Measurements from ENCODE around the gene PSTPIP2.
"Not testable (repeated sequence)": the region's sequence is repeated elsewhere in the genome, so short reads cannot be mapped to it uniquely, and the experiment has no call there.

PSTPIP2 gene

DNA sequence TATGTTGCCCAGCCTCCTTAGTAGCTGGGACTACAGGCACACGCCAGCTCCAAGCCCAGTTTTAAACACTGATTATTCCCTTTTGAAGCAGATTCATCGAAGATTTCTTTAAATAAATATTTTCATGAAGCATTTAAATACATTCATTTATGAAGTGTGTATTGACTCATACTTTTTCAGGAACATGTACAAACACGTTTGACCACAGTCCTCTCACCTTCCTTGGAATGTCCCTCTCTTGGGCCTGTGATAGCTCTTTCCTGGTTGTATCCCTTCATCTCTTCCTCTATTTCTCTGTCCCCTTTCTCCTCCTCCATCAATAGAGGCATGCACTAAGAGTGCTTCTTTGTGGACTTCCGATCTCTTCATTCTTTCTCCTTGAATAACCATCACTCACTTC lies 2.5 kb downstream of the PSTPIP2 start:
- no peak for DNase-seq

DNA sequence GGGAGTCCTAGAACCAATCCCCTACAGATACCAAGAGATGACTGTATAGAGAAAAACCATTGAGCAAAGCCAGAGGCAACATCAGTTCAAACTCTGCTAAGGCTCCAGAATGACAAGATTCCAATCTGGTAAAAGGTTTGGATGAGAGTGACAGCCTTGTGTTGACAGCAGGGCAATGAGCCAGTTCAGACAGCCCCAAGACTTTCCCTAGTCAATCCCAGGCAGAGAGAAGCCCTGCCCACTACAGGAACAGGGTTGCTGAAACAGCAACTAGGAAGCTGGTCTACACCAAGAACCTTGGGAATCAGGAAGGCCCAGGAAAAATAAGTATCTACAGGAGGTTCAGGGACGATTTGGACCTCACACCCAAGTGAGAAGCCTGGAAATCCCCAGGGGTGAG lies 3.3 kb downstream of the PSTPIP2 start:
- no peak for DNase-seq

DNA sequence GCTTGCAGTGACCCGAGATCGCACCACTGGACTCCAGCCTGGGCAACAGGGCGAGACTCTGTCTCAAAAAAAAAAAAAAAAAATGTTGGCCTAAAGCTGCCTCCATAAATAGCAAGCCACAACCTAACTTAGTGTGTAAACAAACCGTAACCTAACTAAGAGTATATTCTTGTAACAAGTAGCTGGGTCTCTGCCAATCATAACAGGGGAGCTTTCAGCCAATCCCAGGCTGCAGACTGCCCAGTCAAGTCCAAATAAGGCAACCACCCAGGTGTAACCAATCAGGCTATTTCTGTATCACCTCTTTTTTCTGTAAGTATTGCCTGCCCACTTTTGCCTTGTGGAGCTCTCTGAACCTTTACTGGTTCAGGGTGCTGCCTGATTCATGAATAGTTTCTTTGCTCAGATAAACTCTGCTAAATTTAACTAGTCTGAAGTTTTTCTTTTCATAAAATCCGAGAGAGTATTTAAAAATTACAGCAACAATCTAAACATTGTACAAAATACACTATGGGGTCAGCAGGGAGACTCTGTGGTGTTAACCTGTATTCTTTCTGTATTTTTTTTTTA lies 4.5 kb downstream of the PSTPIP2 start:
- no peak for DNase-seq

DNA sequence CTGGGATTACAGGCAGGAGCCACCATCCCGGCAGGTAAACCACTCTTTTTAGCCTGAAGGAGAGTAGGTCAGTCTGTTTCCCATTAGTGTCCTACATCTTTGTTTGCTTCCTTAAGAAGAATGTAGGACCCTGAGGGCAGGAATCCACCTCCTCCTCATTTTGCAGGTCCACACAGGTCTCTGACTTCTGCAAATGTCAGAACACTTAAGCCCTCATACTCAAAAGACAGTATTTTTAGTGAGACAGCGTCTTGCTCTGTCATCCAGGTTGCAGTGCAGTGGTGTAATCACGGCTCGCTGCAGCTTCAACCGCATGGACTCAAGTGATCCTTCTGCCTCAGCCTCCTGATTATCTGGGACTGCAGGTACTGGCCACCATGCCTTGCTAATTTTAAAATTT lies 9.3 kb downstream of the PSTPIP2 start:
- DNase-seq: no peak

DNA sequence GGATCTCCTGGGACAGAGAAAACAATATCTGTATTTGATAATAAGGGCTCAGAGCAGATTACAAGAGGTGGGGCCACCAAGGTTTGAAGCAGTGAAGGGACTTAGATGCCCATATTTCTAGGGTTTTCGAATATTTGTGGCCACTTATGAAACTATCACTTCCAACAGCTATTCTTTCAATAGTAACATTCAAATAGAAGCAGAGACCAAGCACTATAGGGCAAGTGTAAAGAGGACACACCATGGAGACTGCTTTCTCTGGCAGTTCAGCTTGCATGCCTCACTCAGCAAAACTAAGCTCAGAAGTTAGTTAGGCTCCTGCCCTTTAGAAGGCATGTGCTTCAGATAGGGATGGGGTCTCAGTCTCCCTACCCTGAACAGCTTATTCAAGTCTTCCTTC lies 10.3 kb downstream of the PSTPIP2 start:
- DNase-seq: no peak

DNA sequence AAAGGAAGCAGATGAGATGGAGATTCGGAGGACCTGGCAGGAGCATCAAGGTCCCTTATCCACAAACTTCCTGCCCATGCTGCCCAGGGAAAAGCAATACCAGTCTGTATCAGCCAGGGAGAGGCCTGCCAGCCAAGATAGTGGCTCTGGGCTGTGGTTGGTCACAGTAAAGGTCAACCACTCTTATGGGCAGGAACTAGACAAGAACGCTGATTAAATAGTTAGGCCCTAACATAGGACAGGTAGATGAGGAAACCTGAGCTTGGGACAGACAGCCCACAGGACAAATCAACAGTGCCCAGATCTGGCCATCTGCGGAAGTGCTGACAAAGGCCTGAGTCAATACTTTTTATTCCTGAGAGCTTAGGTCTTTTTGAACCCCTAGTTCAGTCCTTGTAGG lies 10.7 kb downstream of the PSTPIP2 start:
- no peak for DNase-seq

DNA sequence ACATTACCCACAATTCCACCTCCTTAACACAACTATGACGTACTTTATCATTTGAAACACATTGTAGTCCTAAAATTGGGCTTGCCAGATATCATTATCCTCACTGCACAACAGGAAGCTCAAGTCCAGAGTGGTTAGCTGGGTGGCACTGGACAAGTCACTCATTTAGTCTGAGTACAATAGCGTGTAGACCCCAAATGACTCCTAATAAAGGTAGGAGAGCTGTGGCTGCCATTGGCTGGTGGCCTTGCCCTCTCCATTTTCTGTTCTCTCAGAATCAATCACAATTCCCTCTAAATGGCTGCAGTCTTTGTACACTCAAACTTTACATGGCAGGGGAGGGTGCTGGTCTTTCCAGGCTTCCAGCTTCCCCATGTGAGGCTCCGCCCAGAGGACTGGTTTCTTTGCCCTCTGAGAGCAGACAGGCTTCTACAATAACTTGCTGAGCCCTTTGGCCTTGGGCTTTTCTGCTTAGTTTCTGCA lies 11.7 kb downstream of the PSTPIP2 start:
- DNase-seq: no peak

DNA sequence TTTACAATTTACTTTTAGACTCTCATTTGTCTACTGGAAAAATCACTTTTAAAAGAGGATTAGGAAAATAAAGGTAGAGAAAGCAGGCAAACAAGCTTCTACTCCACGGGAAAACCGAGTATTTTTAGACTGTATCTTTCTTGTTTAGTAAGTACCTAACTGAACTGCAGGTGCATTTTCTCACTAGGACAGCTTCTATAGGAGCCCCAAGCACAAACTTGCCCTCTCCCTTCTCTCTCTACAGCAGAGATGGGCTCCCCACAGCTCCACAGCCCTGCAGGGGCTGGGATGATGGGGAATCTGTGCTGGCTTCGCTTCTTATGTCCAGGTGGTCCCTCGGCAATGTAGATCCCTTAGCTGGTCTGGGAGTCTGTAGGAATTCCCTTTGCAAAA lies 16.2 kb downstream of the PSTPIP2 start:
- no peak for DNase-seq

DNA sequence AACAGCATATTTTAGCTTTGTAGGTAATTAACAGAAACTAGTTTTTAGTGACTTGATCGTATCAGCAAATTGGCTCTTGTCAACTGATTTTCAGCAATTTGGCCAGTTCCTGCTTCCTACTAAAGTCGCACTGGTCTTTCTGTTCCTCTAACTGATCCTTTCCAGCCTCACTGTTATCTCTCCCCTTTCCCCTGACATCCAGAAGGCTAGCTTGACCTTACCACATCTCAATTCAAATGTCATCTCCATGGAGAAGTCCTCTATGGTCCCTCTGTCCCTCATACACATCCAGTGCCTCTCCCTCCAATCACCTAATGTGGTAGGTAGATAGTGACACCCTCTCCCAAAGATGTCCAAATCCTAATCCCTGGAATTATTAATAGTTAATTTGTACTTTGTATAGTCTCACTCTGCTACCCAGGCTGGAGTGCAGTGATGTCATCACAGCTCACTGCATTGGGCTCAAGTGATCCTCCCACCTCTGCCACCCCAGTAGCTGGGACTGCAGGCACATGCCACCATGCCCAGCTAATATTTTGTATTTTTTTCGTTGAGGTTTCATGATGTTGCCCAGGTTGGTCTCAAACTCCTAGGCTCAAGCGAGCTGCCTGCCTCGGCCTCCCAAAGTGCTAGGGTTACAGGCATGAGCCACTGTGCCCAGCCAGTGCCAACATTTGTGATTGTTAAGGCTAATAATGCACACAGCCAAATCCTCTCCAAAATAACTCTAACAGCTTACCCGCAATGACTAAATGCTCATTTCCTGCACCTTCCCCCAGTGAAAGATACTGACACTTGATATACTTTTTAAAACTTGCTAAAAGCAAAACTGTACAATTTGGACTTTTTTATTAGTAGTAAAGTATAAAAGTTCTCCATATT lies 16.9 kb downstream of the PSTPIP2 start:
- DNase-seq: no peak

DNA sequence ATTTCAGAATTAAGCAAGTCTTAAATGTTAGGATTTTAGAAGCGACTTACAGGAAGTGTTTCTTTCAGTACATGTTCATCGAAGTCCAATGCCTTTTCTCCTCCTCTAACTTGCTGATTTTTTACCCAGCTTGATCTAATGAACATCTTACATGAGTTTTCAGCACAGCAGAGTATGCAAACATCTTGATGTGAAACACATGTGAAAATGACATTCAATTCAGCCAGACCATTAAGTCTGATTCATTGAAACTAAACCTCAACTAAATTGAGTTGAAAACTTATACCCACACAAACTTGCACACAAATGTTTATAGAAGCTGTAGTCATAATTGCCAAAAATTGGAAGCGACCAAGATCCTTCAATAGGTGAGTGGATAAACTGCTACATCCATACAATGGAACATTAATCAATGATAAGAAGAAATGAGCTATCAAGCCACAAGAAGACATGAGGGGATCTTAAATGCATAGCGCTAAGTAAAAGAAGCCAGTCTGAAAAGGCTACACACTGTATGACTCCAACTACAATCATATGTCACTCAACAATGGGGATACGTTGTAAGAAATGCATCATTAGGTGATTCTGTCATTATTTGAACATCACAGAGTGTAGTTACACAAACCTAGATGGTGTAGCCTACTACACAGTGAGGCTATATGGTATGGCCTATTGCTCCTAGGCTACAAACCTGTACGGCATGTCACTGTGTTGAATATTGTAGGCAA lies 18.5 kb downstream of the PSTPIP2 start:
- no peak for DNase-seq

DNA sequence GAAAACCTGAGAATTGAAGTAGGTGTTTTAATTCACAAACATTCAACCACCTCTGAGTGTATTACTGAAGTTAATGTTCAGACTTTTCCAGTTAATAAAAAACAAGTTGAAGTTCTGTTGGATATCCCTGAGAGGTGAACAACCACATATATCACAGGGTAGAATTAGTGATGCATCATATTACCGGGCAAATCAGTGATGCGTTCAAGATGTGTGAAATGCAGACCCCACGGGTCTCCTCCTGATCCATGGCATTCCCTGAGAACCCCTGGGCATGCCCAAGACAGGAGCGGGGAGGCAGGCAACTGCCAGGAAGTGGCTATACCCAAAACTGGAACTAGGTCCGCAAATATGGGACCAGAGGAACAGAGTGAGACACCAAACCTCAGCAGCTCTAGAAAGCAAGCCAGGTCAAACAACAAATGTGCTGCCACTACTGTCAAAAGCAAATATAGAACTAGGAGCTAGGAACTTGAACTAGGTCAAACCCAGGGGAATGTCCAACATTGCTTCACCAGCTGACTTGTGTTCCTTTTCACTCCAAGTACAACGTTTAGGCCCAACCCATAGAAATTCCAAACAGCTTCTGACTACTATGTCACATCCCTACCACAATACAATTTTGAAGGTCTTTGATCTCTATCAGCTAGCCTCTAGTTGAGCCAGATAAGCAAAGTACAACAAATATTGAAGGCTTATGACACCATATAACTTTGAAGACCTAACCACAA lies 20.2 kb downstream of the PSTPIP2 start:
- no peak for DNase-seq

DNA sequence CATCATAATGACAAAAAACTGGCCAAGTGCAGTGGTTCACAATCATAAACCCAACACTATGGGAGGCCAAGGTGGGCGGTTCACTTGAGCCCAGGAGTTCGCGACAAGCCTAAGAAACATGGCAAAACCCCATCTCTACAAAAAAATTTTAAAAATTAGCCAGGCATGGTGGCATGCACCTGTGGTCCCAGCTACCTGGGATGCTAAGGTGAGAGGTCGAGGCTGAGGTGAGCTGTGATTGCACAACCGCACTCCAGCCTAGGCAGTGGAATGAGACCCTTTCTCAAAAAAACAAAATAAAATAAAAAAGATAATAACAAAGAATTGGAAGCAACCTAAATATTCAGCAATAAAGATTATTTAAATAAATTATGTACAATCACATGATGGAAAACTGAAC lies 21.8 kb downstream of the PSTPIP2 start:
- no peak for DNase-seq

DNA sequence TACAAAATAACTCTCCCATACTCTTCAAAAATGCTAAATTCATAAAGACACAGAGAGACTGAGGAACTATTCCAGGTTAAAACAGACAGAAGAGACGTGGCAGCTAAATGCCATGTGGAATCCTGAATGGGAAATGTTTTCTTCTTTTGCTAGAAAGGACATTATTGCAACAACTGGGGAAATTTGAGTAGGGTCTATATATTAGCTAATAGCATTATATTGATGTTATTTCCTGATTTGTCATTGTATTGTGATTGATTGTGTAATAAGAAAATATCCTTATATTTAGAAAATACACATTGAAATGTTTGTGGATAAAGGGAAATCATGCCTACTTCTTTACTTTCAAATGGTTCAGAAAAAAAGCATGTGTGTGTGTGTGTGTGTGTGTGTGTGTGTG lies 23.4 kb downstream of the PSTPIP2 start:
- DNase-seq: no peak

DNA sequence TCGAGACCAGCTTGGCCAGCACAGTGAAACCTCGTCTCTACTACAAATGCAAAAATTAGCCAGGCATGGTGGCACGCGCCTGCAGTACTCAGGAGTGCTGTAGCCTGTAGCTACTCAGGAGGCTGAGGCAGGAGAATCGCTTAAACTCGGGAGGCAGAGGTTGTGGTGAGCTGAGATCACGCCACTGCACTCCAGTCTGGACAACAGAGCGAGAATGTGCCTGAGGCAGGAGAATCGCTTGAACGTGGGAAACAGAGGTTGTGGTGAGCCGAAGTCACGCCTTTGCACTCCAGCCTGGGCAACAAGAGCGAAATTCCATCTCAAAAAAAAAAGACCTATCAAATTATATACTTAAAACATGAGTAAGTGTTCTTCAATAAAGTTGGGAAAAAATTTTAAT lies 24.7 kb downstream of the PSTPIP2 start:
- not testable (repeated sequence) for DNase-seq

DNA sequence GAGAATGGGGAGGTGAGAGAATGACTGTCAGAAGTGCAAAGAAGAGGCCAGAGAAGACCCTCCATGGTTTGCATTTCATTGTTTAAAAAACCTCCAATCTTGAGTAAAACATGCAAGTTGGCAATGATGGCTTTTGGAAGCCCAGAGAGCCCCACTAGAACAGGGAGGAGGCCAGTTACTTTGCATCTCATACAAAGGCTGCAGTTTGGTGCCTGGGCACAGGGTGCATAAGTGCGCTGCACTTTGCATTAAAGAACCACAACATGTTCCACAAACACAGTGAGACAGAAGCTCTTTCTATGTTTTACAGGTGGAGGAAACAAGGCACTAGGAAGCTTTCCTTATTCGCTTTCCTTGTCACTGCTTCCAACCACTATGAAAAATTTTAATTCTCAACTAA lies 25.4 kb downstream of the PSTPIP2 start:
- DNase-seq: no peak

DNA sequence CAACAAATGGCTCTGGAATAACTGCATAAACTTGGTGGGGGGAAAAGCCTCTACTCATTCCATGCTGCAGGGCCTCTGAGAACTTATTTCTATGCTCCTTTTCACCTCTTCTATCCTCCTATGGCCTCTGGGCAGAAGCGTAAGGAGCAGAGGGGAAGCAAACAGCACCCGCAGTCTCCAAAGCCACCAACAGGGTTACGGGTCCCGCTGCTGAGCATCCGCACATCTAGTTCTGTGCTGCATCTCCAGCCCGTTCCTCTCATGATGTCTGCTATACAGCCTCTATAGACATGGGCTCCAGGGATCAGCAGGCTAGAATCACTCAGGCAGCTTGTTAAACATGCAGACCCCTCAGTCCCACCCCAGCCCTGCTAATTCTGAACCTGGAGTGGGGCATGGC lies 25.9 kb downstream of the PSTPIP2 start:
- no peak for DNase-seq

DNA sequence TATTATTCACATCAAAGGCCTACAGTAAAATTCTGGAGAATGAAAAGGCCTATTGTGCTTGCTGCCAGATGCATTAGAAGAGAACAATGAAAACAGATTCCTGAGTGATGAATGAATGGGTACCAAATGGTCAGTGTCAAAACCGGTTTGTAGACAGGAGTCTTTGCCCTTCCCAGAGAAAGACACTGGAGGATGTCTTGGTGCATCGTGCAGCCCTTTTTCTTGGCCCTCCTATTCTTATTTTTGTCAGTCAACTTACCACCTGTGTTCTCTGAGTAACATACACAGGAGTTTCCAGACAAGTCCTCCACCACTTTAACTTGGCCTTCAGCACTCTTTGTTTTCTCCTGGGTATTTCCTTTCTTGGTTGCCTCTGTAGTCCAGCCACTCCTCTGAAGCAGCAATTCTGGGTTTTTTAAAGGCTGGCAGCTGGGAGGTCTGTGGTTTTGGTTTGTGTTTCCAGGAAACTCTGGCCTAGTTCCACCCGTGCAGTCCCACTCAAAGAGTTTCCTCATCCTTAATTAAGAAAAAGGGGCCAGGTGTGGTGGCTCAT lies 29.4 kb downstream of the PSTPIP2 start:
- no peak for DNase-seq

DNA sequence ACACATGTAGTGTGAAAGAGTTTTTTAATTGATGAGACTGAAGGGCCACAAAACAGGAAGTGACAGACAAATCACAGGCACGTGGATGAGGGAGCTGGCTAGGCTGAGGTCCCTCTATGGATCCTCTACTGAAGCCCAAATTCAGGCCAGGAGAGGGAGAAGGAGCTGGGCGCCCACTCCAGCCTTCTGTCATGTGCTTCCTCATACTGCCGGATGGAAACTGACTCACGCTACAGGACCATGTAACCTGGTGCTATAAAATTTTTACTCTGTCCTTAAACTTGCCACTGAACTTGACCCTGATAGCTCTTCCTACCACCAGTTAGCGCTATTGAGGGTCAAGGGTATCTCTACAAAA lies 31.3 kb downstream of the PSTPIP2 start:
- no peak for DNase-seq

DNA sequence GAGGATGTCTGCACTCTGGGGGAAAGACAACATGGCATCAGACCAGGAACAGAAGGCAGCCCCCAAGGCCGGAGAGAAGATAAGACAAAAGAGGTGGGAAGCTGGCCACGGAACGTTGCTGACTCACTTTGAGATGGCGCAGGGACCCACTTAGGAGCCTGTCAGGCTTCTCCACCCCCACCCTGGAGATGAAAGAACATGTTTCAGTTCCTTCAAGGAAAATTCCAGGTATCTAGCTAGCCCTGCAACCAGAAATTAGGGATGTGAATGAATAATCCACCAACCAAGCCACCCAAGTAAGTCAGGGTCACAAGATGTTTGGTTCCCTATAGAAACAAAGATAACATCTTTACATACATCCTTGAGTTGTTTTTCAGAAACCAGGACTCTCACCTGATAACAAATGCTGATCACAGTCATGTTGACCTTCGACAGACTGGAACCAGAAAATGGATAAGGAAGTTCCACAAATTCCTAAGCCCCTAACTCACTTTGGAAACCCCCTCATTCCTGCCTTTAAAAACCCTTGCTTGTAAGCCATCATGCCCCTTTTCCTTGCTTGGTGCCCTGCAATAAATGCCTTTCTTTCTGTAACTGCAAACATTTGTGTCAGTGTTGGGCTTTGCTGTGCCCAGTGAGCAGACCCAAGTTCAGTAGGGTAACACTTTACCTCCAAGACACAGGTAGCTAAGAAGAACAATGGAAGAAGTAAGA lies 31.9 kb downstream of the PSTPIP2 start:
- DNase-seq: no peak

DNA sequence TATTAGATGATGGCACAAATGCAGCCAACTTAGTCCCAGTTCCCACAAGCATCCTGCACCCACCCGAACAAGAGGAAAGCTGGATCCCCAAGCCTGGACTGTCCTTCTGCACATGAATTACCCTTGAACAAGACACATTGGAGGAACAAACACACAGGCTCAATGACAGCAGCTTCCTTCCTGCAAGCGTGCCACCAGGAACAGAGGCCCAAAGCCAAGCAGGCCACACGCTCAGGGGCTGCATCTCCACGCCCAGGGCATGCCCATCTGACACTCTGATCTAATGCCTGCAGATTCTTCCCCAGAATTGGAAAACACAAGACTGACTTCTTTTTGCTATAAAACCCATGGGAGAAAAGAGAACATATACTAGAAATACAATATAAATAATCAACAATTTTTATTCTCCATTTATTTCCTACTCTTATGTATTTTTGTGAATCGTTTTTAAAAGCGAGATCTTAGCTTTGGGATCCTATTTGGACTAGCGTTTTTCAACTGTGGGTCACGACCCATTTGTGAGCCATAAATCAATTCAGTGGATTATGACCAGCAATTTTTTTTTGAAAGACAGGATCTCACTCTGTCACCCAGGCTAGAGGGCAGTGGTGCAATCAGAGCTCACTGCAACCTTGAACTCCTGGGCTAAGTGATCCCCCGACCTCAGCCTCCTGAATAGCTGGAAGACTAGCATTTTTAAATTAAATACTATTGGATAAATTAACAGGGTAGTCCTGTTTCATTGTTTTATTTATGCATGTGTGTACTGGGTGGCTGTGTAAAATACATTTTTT lies 34.4 kb downstream of the PSTPIP2 start:
- DNase-seq: no peak
